Measurements from ENCODE around the gene PKD1L1. TPM values are rescaled to one million over a fixed set of nuclear protein-coding genes. Genes with fewer than 3 reads are reported as not detected.

Gene PKD1L1
- polyA plus RNA-seq, 1 donor (not counting 4 experiments of a cell fraction or from before 2014, with no cell fraction given), result 0.04 TPM

GRCh38 chr7:47817917-47818316 is 130.3 kb downstream of the PKD1L1 start:
- Histone ChIP-seq H3K27me3 (ENCODE audit: control insufficient read depth, extremely low read depth, insufficient read depth, low read length) (no peaks in the 10 kb centered on the region), H3K9ac (ENCODE audit: control insufficient read depth, extremely low read depth, insufficient read depth, low read length) (no peak overlapping the region), H2AFZ (ENCODE audit: control insufficient read depth, low read length) (no peak overlapping the region), H3K4me2 (ENCODE audit: control insufficient read depth, extremely low read depth, insufficient read depth, low read depth, low read length) (no peak overlapping the region), H3K9me3 (ENCODE audit: control insufficient read depth, low read depth, low read length) (no peaks in the 10 kb centered on the region), H3K4me1 (ENCODE audit: control insufficient read depth, extremely low read depth, insufficient read depth, low read length) (no peaks in the 10 kb centered on the region), H3K79me2 (ENCODE audit: control insufficient read depth, insufficient read depth, low read length) (no peaks in the 10 kb centered on the region), H4K20me1 (ENCODE audit: control insufficient read depth, extremely low read depth, insufficient read depth, low read length) (no peaks in the 10 kb centered on the region), H3K9me1 (ENCODE audit: control insufficient read depth, extremely low read depth, insufficient read depth, low read length) (no peaks in the 10 kb centered on the region), H3K36me3 (ENCODE audit: control insufficient read depth in 2 of 2, extremely low read depth in 1 of 2, insufficient read depth in 2 of 2, low read length in 2 of 2) (no peaks in the 10 kb centered on the region), H3K4me3 (ENCODE audit: control insufficient read depth in 2 of 3, extremely low read depth in 1 of 3, insufficient read depth in 2 of 3, low read depth in 1 of 3, low read length in 3 of 3) (no peak overlapping the region), H3K27ac (ENCODE audit: control insufficient read depth, insufficient read depth, low read length) (no peak overlapping the region)
- dilution Hi-C loops (cut with MboI; ENCODE audit: extremely low pct_ligation_motif_present, low sequenced_read_pairs), result no loop called here
- no peak for FAIRE-seq
- DNase-seq (ENCODE audit: low read depth, low spot score), result no peak
- no peak for TF ChIP-seq CTCF (optimal IDR thresholded peaks at IDR 0.05 in 1 of 3, IDR thresholded peaks at IDR 0.05 in 1 of 3, conservative IDR thresholded peaks at IDR 0.05 in 1 of 3; ENCODE audit: extremely low read depth in 1 of 3, insufficient read depth in 2 of 3, low read length in 3 of 3)
- no peak for TF ChIP-seq EZH2 (IDR thresholded peaks at IDR 0.05; ENCODE audit: low read length)

GRCh38 chr7:47816647-47817046 is 131.6 kb downstream of the PKD1L1 start:
- H3K27me3 ChIP-seq (ENCODE audit: control insufficient read depth, extremely low read depth, insufficient read depth, low read length), result no peaks in the 10 kb centered on the region
- dilution Hi-C loops (cut with MboI; ENCODE audit: extremely low pct_ligation_motif_present, low sequenced_read_pairs), result no loop called here
- H3K4me3 ChIP-seq (ENCODE audit: control insufficient read depth in 2 of 3, extremely low read depth in 1 of 3, insufficient read depth in 2 of 3, low read depth in 1 of 3, low read length in 3 of 3), result no peak overlapping the region
- TF ChIP-seq EZH2 (IDR thresholded peaks at IDR 0.05; ENCODE audit: low read length), result no peak
- TF ChIP-seq CTCF (optimal IDR thresholded peaks at IDR 0.05 in 1 of 3, IDR thresholded peaks at IDR 0.05 in 1 of 3, conservative IDR thresholded peaks at IDR 0.05 in 1 of 3; ENCODE audit: extremely low read depth in 1 of 3, insufficient read depth in 2 of 3, low read length in 3 of 3), result no peak
- H2AFZ ChIP-seq (ENCODE audit: control insufficient read depth, low read length), result no peak overlapping the region
- no peak overlapping the region for H3K27ac ChIP-seq (ENCODE audit: control insufficient read depth, insufficient read depth, low read length)
- H3K9me3 ChIP-seq (ENCODE audit: control insufficient read depth, low read depth, low read length), result no peaks in the 10 kb centered on the region
- DNase-seq (ENCODE audit: low read depth, low spot score) (no peak), FAIRE-seq (no peak)
- no peaks in the 10 kb centered on the region for H3K79me2 ChIP-seq (ENCODE audit: control insufficient read depth, insufficient read depth, low read length)
- no peaks in the 10 kb centered on the region for H3K4me1 ChIP-seq (ENCODE audit: control insufficient read depth, extremely low read depth, insufficient read depth, low read length)
- no peak overlapping the region for H3K9ac ChIP-seq (ENCODE audit: control insufficient read depth, extremely low read depth, insufficient read depth, low read length)
- H4K20me1 ChIP-seq (ENCODE audit: control insufficient read depth, extremely low read depth, insufficient read depth, low read length), result no peaks in the 10 kb centered on the region
- no peak overlapping the region for H3K4me2 ChIP-seq (ENCODE audit: control insufficient read depth, extremely low read depth, insufficient read depth, low read depth, low read length)
- H3K9me1 ChIP-seq (ENCODE audit: control insufficient read depth, extremely low read depth, insufficient read depth, low read length), result no peaks in the 10 kb centered on the region
- no peaks in the 10 kb centered on the region for H3K36me3 ChIP-seq (ENCODE audit: control insufficient read depth in 2 of 2, extremely low read depth in 1 of 2, insufficient read depth in 2 of 2, low read length in 2 of 2)
